ENCODE measurements around the gene DHX35. TPM values are rescaled to one million over a fixed set of nuclear protein-coding genes. Genes with fewer than 3 reads are reported as not detected.

Gene DHX35
- polyA plus RNA-seq, 1 donor from 2014 or later, result 21.3 TPM

GRCh38 chr20:38986663-38987062 is 24.5 kb downstream of the DHX35 start:
- Histone ChIP-seq H3K9me3 (ENCODE audit: low read length) (no peaks in the 10 kb centered on the region), H3K27ac (ENCODE audit: low read length) (no peak overlapping the region), H2AFZ (ENCODE audit: low read depth, low read length) (no peak overlapping the region), H4K20me1 (ENCODE audit: insufficient read depth) (no peaks in the 10 kb centered on the region), H3K79me2 (replicated peaks; ENCODE audit: insufficient read depth, low read length) (no peaks in the 10 kb centered on the region), H3K36me3 (ENCODE audit: insufficient read depth, low read length) (no peaks in the 10 kb centered on the region), H3K9me2 (ENCODE audit: insufficient read depth, low read length) (no peaks in the 10 kb centered on the region), H3F3A (ENCODE audit: insufficient read depth, low read length, poor library complexity, severe bottlenecking) (no peaks in the 10 kb centered on the region), H3K4me2 (ENCODE audit: low read length) (no peak overlapping the region), H3K9ac (ENCODE audit: low read length) (no peak overlapping the region), H3K27me3 (ENCODE audit: insufficient read depth, low read depth, low read length) (no peaks in the 10 kb centered on the region), H3K4me3 (ENCODE audit: low read length) (no peak overlapping the region)
- no peak for TF ChIP-seq TAF1 (IDR thresholded peaks at IDR 0.05; ENCODE audit: low read depth)
- TF ChIP-seq RAD21 (conservative IDR thresholded peaks at IDR 0.05), result no peak
- TF ChIP-seq EZH2 (IDR thresholded peaks at IDR 0.05; ENCODE audit: borderline replicate concordance, insufficient read depth, low read length, poor library complexity, severe bottlenecking), result no peak

- Histone ChIP-seq H3K9me3 (ENCODE audit: low read length) (no peaks in the 10 kb centered on the region), H3K4me2 (ENCODE audit: low read length) (no peak overlapping the region), H3K9me2 (ENCODE audit: insufficient read depth, low read length) (no peaks in the 10 kb centered on the region), H2AFZ (ENCODE audit: low read depth, low read length) (no peak overlapping the region), H3K9ac (ENCODE audit: low read length) (no peak overlapping the region), H4K20me1 (ENCODE audit: insufficient read depth) (no peaks in the 10 kb centered on the region), H3K27ac (ENCODE audit: low read length) (no peak overlapping the region), H3K4me3 (ENCODE audit: low read length) (no peak overlapping the region), H3K27me3 (ENCODE audit: insufficient read depth, low read depth, low read length) (no peaks in the 10 kb centered on the region), H3F3A (ENCODE audit: insufficient read depth, low read length, poor library complexity, severe bottlenecking) (no peaks in the 10 kb centered on the region), H3K79me2 (replicated peaks; ENCODE audit: insufficient read depth, low read length) (no peaks in the 10 kb centered on the region), H3K36me3 (ENCODE audit: insufficient read depth, low read length) (no peaks in the 10 kb centered on the region)
- TF ChIP-seq SMC3 (conservative IDR thresholded peaks at IDR 0.05; ENCODE audit: poor library complexity), result no peak
- TF ChIP-seq CTCF (IDR thresholded peaks at IDR 0.05; ENCODE audit: poor library complexity, severe bottlenecking), result no peak
- no peak for TF ChIP-seq EZH2 (IDR thresholded peaks at IDR 0.05; ENCODE audit: borderline replicate concordance, insufficient read depth, low read length, poor library complexity, severe bottlenecking)
- no peak for TF ChIP-seq MXI1 (conservative IDR thresholded peaks at IDR 0.05; ENCODE audit: poor library complexity, severe bottlenecking)
- no peak for TF ChIP-seq REST (IDR thresholded peaks at IDR 0.05; ENCODE audit: borderline replicate concordance)
Observed at GRCh38 chr20:38987777-38988176, 25.6 kb downstream of the DHX35 start.

- no peaks in the 10 kb centered on the region for H3K9me2 ChIP-seq (ENCODE audit: insufficient read depth, low read length)
- no peaks in the 10 kb centered on the region for H3K27me3 ChIP-seq (ENCODE audit: insufficient read depth, low read depth, low read length)
- H4K20me1 ChIP-seq (ENCODE audit: insufficient read depth), result no peaks in the 10 kb centered on the region
- H3K9ac ChIP-seq (ENCODE audit: low read length), result no peak overlapping the region
- no peaks in the 10 kb centered on the region for H3K36me3 ChIP-seq (ENCODE audit: insufficient read depth, low read length)
- TF ChIP-seq RAD21 (conservative IDR thresholded peaks at IDR 0.05), result no peak
- no peak for TF ChIP-seq MXI1 (conservative IDR thresholded peaks at IDR 0.05; ENCODE audit: poor library complexity, severe bottlenecking)
- no peak for TF ChIP-seq CTCF (IDR thresholded peaks at IDR 0.05; ENCODE audit: poor library complexity, severe bottlenecking)
- no peak for TF ChIP-seq REST (IDR thresholded peaks at IDR 0.05; ENCODE audit: borderline replicate concordance)
- no peak for TF ChIP-seq SMC3 (conservative IDR thresholded peaks at IDR 0.05; ENCODE audit: poor library complexity)
- TF ChIP-seq EZH2 (IDR thresholded peaks at IDR 0.05; ENCODE audit: borderline replicate concordance, insufficient read depth, low read length, poor library complexity, severe bottlenecking), result no peak
- no peak for TF ChIP-seq TAF1 (IDR thresholded peaks at IDR 0.05; ENCODE audit: low read depth)
- TF ChIP-seq EP300 (conservative IDR thresholded peaks at IDR 0.05; ENCODE audit: poor library complexity, severe bottlenecking), result no peak
- TF ChIP-seq POLR2AphosphoS5 (IDR thresholded peaks at IDR 0.05), result no peak
- H3K9me3 ChIP-seq (ENCODE audit: low read length), result no peaks in the 10 kb centered on the region
- H2AFZ ChIP-seq (ENCODE audit: low read depth, low read length), result no peak overlapping the region
- no peak overlapping the region for H3K27ac ChIP-seq (ENCODE audit: low read length)
- H3K4me3 ChIP-seq (ENCODE audit: low read length), result no peak overlapping the region
- H3F3A ChIP-seq (ENCODE audit: insufficient read depth, low read length, poor library complexity, severe bottlenecking), result no peaks in the 10 kb centered on the region
- no peaks in the 10 kb centered on the region for H3K79me2 ChIP-seq (replicated peaks; ENCODE audit: insufficient read depth, low read length)
- no peak overlapping the region for H3K4me2 ChIP-seq (ENCODE audit: low read length)
Observed at GRCh38 chr20:38990728-38991127, 28.6 kb downstream of the DHX35 start.

Measured in neural cell (in vitro differentiated cells).